NB4 (cell line): ENCODE results near the gene MAST4.

Experiments used
- CTCF ChIP-seq: IDR thresholded peaks from one replicate; pipeline ENCODE4 v1.5.1; 2012; ENCODE audit warnings: low read depth, low read length
- POLR2A ChIP-seq: IDR thresholded peaks from 2 replicates; pipeline ENCODE4 v1.6.1; 2011; ENCODE audit warnings: mild to moderate bottlenecking; ENCODE audit not compliant: insufficient read length; ENCODE audit errors: extremely low read depth

- TF ChIP-seq CTCF (no peak), POLR2A (no peak)
Observed at GRCh38 chr5:66620711-66621110, 24.5 kb downstream of the MAST4 start.
